ENCODE results near the gene DNMT3B.
"Not testable (repeated sequence)": the region's sequence is repeated elsewhere in the genome, so short reads cannot be mapped to it uniquely, and the experiment has no call there.

DNMT3B gene

DNA sequence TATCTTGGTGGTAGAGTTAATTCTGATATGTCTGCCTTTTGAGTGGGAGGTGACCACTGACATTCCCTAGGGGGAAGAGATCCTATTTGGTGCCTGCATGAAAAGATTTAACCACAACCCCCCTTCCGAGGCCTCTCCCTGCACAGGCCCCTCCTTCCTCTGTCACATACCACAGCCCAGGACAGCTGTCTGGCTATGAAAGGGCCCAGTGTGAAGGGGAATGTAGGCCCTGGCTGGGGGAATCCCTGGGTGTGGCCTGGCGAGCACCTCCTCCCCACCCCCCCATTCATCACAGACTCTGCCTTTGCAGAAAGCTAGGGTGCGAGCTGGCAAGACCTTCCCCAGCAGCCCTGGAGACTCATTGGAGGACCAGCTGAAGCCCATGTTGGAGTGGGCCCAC is 30.1 kb downstream of the DNMT3B start:
- no peak for DNase-seq

DNA sequence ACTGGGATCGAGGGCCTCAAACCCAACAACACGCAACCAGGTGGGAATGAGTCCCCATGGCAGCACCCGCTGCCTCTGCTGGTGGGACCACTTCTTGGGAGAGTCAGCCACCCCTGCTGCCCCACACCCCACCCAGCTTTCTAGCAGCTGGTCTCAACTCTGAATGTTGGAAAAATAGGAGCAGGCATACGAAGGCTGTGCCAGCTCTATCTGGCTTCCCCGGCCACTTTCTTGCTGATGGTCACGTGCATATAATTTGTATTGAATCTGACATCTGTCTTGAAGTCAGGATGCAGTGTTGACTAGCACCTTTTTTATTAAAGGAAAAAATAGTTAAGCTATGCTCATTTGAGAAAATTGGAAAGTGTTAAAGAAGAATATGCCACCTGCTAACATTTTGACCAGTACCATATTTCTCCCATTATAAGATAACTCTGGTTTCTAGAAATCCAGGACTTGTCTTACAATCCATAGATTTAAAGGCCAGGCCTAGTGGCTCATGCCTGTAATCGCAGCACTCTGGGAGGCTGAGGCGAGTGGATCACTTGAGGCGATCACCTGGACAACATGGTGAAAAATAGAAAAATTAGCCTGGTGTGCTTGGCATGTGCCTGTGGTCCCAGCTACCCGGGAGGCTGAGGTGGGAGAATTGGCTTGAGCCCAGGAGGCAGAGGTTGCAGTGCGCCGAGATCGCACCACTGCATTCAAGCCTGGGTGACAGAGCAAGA is 30.7 kb downstream of the DNMT3B start:
- no peak for DNase-seq

DNA sequence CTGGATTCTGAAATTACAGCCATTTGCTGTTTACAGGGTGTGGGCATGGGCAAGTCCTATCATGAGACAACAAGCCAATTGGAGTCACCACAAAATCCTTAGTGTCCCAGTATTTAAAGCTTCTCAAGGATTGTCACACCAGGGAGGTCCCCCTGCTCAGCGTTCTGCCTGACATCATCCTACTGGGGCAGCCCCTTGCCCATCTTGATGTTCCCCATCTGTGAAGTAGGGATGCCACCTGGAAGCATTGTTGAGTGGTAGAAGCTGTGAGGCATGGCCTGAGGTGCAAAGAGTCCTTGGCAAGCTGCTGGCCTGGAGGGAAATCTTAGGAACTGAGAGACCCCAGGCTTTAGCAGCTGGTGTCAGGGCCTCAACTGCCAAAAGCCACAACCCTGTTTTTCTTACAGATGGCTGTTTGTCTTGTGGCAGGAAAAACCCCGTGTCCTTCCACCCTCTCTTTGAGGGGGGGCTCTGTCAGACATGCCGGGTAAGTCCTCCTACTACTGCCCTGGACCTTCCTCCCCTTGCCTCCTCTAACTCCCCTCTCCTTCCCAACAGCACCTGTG is 34.3 kb downstream of the DNMT3B start:
- DNase-seq, result no peak

DNA sequence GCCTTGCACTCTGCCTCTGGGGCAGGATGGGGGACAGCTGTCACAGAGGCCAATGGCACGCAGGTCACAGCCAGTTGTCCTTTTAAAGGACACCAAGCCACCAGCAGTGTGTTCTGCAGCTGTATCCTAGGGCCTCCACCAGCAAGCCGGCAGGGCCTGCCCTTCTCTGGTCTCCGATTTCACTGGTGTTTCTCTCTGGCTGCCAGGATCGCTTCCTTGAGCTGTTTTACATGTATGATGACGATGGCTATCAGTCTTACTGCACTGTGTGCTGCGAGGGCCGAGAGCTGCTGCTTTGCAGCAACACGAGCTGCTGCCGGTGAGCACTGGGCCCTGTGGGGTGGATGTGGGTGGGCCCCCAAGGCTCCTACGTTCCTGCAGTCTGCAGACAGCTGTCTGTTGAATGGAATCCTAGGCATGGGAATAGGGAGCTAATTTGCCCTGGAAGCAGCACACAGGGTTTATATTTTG is 34.8 kb downstream of the DNMT3B start:
- no peak for DNase-seq

DNA sequence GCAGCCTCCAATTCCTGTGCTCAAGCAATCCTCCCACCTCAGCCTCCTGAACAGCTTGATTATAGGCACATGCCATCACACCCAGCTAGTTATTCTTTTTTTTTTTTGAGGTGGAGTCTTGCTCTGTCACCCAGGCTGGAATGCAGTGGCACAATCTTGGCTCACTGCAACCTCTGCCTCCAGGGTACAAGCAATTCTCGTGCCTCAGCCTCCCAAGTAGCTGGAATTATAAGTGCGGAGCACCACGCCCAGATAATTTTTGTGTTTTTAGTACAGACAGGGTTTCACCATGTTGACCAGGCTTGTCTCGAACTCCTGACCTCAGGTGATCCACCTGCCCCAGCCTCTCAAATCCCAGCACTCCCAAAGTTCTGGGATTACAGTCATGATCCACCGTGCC is 35.4 kb downstream of the DNMT3B start:
- not testable (repeated sequence) for DNase-seq

DNA sequence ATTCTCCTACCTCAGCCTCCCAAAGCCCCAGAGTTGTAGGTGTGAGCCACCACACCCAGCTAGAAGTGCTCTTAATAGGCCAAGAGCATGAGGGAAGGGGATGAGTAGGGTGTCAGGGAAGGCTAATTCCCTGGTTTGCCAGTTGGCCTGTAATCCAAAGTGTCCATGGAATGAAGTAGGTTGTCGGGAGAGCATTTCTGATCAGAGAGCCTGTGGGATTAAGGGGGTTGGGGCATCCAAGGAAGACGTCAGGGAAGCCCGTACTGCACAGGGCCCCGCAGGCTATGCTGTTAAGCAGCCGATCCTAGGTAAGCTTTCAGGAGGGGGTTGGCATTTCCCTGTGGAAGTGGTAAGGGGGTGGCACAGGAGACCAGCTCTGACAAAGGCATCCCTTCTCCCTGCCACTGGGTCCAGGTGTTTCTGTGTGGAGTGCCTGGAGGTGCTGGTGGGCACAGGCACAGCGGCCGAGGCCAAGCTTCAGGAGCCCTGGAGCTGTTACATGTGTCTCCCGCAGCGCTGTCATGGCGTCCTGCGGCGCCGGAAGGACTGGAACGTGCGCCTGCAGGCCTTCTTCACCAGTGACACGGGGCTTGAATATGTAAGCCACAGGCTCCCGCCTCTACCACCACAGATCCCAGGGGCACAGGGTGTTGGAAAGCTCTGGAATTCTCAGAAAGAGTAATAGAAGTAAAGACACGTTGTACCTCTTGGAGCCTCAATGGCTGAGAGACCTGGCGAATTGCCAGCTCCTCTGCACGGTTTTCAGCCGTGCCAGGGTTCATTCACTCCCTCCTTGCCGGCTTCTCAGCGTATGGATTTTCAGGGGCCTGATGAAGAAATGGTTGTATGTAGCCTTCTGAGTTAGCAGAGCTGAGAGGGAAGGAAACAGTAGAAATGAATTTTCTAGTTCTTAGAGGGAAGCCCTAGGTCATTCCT is 36.1 kb downstream of the DNMT3B start:
- DNase-seq, result no peak

DNA sequence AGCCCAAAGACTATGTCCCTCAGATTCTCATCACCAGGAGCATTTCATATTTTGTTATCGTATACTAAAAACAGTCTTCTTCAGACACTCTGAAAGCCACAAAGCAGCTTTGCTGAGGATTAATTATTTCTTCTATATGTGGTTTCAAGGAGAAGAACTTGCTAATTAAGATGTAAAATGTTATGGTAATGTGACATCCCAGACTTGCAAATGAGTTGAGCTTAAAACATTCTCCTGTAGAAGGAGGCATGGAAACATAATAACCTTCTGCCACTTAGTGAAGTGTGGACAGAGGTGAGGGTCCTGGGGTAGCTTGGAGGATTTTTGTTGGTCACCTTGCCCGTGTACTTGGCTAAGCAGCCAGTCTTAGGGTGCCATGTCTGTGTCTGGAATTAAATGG is 40.9 kb downstream of the DNMT3B start:
- DNase-seq, result no peak

DNA sequence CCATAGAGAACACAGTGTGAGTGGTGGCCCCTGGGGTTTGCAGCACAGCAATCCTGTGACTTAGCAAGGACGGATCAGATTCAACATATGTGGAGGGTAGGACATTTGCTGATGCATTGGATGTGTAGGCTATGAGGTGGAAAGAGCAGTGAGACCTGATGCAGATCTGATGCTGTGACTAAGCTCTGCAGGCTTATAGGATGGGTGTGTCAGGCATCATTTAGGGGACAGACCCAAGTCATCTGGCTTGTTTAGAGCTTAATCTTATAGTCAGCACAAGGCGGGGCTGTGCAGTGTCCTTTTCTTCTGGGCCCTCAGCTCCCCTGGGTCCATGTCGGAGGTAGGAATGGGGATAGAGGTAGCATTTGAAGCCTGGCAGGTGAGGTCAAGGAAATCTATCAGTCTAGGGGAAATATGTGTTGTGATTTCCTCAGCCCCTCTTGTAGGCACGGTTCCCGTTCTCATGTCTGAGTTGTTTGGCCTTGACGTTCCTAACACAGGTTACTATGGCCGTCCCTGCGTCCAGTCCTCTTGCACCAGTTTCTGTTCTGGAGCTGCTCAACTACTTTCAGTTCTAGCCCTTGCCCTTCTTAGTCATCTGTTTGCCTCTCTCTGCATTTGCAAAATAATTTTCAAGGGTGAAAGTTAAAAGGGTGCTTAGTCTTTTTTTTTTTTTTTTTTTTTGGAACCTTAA is 42.0 kb downstream of the DNMT3B start:
- no peak for DNase-seq

DNA sequence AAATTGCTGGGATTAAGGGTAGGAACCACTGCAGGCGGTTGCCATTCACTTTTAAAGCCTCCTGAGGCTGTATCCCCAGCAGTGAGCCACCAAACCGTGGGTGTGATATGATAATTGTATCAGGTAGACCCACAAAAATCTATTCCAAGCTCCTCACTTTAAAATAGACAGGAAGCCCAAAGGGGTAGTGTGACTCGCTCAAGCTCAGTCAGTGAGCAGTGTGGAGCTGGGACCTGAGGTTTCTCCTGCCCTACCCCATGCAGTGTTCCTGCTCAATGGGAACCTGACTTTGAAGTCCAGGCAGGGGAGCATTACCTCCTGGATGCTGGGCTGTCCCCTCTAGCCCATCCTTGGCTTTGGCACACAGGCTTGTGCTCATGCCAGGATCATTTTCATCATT is 42.6 kb downstream of the DNMT3B start:
- DNase-seq, result no peak

DNA sequence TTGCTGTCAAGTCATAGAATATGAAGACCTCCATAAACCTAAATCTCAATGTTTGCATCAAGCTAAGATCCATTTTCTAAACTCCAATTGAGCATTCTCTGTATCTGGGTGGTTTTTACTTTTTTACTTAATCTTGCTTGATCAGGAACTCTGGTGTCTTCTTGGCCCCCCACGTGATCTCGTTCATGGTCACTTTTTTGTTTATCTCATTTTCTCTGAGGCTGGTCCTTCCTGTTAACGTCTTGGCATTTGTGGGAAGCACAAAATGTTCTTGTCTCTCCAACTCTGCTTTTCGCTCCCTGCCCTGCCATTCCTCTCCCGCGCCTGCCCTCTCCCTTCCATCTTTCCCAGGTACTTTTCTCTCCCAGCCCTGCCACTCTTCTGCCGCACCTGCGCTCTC is 43.5 kb downstream of the DNMT3B start:
- DNase-seq, result no peak

DNA sequence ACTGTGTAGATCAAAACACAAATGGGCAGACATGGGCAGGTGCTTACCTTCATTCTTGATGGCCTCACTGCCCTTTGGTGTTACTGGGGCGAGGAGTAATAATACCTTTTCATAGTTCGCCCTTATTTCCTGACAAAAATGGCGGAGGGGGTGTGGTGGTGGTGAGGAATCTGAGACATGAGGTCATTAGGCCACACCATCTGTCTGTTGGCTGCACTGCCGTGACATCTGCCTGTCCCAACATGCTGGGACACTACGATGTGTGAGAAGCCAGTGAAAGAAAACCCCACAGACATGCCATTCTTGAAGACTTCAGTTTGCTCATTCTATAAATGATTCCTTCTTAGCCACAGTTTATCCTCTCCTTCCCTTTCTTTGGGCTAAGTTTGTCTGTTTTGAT is 44.2 kb downstream of the DNMT3B start:
- DNase-seq, result no peak

DNA sequence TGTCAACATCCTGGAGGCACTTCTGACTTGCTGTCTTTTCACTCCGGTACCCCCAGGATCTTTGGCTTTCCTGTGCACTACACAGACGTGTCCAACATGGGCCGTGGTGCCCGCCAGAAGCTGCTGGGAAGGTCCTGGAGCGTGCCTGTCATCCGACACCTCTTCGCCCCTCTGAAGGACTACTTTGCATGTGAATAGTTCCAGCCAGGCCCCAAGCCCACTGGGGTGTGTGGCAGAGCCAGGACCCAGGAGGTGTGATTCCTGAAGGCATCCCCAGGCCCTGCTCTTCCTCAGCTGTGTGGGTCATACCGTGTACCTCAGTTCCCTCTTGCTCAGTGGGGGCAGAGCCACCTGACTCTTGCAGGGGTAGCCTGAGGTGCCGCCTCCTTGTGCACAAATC is 45.5 kb downstream of the DNMT3B start:
- no peak for DNase-seq

DNA sequence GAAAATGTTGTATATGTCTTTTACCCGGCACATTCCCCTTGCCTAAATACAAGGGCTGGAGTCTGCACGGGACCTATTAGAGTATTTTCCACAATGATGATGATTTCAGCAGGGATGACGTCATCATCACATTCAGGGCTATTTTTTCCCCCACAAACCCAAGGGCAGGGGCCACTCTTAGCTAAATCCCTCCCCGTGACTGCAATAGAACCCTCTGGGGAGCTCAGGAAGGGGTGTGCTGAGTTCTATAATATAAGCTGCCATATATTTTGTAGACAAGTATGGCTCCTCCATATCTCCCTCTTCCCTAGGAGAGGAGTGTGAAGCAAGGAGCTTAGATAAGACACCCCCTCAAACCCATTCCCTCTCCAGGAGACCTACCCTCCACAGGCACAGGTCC is 46.3 kb downstream of the DNMT3B start:
- no peak for DNase-seq

DNA sequence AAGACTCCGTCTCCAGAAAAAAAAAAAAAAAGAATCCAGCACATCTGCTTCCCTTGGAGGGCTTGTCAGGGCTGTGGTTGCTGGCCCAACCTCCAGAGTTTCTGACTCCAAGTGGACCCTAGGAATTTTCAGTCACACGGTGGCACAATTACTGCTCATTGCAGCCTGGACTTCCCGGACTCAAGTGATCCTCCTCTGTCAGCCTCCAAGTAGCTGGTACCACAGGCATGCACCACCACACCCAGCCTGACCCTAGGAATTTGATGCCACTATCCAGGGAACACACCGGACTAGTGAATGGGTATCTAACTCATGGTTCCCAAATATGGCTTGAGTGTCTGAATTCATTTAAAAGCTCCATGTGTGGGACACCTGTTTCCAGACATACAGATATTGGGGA is 47.7 kb downstream of the DNMT3B start:
- DNase-seq, result no peak

DNA sequence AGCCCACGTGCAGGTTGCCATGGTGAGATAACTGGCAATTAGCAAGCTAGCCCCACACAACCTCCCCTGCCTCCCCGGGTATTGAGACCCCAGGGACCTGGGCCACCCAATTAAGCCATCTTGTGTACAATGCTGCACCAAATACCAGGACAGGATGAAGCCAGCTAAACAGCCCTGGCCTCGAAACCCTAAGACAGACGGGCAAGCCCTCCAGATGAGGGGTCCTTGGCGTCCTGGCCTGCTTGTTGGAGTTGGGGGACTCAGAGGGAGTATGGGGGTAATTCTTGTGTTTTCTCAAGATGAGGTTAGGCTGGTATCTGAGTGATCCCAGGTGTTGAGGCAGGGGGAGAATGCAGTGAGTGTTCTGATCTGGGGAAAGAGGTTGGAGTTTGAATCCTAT is 48.8 kb downstream of the DNMT3B start:
- DNase-seq, result no peak

DNA sequence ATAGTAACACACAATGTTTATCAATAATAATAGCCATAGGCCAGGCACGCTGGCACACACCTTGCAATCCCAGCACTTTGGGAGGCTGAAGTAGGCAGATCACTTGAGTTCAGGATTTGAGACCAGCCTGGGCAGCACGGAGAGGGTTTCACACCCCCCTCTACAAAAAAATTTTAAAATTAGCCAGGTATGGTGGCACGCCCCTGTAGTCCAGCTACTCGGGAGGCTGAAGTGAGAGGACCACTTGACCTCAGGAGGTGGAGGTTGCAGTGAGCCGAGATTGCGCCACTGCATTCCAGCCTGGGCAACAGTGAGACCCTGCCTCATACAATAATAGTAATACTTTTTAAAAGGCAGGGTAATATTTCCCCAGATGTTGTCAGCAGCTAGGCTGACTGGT is 49.7 kb downstream of the DNMT3B start:
- no peak for DNase-seq

DNA sequence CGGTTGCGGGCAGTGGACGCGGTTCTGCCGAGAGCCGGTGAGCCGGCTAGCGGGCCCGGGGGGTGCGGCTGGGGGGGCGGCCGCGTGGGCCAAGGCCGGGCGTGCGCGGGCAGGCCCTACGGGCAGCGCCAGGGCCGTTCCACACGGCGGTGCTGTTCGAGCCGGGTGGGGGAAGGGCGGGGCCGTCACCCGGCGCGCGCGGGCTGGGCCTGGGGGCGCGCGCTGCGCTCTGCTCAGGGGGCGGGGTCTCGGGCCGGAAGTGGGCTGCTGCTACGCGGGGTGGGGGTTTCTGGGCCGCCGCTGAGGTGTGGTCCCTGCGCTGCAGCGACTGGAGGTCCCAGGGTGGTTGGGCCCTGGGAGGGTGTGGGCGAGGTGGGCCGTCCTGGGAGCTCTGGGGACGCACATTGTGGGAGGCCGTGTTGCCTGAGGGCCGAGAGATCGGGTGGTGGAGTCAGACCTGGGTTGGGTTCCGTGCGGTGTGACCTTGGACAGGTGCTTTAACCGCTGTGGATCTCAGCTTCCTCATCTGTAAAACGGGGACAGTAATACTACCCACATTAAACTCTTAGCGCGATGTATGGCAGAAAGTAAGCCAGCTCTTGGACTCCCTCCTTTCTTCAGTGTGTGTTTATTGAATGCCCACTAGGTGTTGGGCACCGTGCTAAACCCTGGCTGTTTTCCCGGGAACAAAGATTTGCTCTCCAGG is 58.0 kb downstream of the DNMT3B start:
- peak; percentile 85 for DNase-seq

DNA sequence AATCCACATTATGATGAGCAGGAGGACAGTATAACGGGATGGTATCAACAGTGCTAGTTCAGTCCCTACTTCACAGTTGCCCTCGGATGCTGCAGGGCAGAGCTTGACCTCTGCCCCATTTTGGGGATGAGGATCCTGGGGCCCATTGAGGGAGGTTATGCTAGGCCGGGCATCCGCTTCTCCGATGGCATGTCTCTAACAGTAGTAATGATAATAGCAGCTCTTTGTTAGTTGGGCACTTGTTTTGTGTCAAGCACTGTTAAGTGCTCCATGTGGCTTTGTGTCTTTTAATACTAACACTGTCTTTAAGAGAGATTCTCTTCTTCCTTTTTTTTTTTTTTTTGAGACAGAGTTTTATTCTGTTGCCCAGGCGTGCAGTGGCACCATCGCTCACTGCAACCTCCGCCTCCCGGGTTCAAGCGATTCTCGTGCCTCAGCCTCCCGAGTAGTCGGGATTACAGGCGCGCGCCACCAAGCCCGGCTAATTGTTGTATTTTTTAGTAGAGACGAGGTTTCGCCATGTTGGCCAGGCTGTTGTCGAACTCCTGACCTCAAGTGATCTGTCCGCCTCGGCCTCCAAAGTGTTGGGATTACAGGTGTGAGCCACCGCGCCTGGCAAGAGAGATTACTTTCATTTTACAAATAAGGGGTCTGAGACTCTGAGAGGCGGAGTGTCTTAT is 58.7 kb downstream of the DNMT3B start:
- DNase-seq, result no peak

DNA sequence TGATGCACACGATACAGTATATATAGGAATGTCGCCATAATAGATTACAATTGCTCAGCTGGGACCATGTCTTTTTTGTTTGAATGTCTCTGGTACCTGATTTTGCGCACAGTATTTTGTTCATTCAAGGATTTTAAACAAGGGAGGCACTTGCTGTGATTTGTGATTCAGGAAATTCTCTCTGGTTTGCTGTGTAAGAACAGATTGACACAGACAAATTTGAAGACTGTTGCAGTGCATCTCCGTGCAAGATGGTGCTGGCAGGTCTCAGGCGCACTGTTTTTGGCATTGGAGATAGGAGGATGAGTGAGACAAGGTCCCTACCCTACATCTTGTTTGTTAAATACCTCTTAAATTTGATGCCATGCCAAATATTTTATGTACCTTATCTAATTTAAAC is 60.0 kb downstream of the DNMT3B start:
- DNase-seq, result no peak

DNA sequence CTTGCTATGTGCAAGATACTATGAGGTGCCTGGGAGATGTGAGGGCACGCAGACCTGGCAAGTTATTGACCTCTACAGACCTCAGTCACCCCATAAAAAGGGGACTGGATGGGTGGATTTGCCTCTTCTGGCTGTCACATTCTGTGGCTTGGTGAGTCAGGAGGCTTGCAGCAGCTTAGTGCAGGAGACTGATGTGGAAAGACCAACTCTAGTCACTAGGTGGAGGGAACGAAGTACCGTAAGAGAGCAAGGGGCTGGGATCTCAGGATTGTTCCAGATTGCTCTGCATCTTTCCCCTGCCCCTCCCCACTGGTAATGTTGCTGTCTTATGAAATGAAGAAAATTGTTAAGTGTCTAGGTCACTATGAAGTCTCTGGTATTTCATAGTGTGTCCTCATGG is 60.9 kb downstream of the DNMT3B start:
- DNase-seq, result no peak

DNA sequence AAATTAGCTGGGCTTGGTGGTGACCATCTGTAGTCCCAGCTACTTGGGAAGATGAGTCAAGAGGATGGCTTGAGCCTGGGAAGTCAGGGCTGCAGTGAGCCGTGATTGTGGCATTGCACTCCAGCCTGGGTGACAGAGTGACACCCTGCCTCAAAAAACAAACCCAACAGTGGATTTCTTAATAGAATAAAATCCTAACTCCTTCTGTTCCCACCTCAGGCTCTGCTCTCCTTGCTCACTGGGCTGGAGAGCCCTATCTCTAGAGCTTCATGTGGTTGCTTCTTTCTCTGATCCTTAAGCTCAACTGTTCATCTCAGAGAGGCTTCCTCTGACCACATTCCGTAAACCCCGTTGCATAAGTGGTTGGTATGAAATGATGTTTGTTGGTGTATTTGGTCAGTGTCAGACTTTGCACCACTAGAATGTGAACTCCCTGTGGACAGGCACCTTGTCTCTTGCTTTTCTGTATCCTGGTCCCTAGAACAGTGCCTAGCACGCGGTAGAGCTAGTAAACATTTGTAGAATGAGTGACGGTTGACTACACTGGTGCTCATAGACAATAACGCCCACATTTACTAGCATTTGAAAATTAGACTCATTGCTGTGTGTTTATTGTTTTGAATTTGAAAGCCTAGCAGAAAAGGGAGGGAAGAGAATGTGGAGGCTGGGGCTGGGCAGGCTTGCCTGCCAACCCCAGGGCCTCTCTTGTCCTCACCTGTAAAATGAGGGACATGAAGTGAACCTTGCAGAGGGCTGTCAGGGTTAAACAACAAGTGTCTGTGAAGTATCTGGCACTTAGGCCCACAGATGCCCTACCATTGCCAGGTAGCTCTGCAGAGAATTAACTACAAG is 61.8 kb downstream of the DNMT3B start:
- no peak for DNase-seq
